Left colon (tissue), 2 donors: ENCODE data around the gene ARL9. TPM values are rescaled to one million over a fixed set of nuclear protein-coding genes. Genes with fewer than 3 reads are reported as not detected.

Experiments
- ATAC-seq: fragments of 200-7000 bp; cut with Tn5 transposase; one replicate; pipeline ENCODE4 v1.9.1; 2020; ENCODE audit warnings: mild to moderate bottlenecking, moderate library complexity
- DNase-seq, 2 donors: peaks; one replicate each; pipeline ENCODE4 v3.0.0-alpha.2; 2020
- intact Hi-C, 2 donors: fragments of 100-400 bp; cut with DNase I in 1 of 2; cut with micrococcal nuclease in 1 of 2; formaldehyde crosslinking; loops; one replicate each; pipeline versions ENCODE4 v1.11.2 to v1.14.0; 2022; cut with DNase I, micrococcal nuclease
- total RNA-seq, 2 donors: library from RNA; stranded (reverse); fragmentation: NEBNext Ultra II Directional; extraction: Animal tissue kit (Norgen Biotek cat#: 25700); gene quantifications; one replicate each; pipeline ENCODE4 v1.2.1, GENCODE V29; 2021
- donor health status: DM: no; HTN: no; CAD: no.
- donor health status: DM: yes; HTN: yes; CAD: no.

Gene ARL9
- total RNA-seq, 2 donors from 2014 or later: 0.15 TPM; not detected in 1

GRCh38 chr4:56530269-56531148 lies 24.9 kb downstream of the ARL9 start:
- peak; percentile 100 for ATAC-seq
- intact Hi-C loops: no loop called here

GRCh38 chr4:56531149-56531770 lies 25.7 kb downstream of the ARL9 start:
- intact Hi-C loops: no loop called here
- DNase-seq: no peak
- ATAC-seq: no peak

More at GRCh38 chr4:56530269-56531148, 24.9 kb downstream of the ARL9 start:
- peak; percentile 87 to 91 for DNase-seq

GRCh38 chr4:56531823-56532222 lies 26.2 kb downstream of the ARL9 start:
- DNase-seq: no peak
- ATAC-seq: no peak
- intact Hi-C loops: no loop called here

- intact Hi-C loops: no loop called here
- DNase-seq (no peak), ATAC-seq (no peak)
Measured at GRCh38 chr4:56532239-56532638, 26.6 kb downstream of the ARL9 start.

- ATAC-seq: no peak
- no peak for DNase-seq
Measured at GRCh38 chr4:56535915-56536314, 30.3 kb downstream of the ARL9 start.

GRCh38 chr4:56537147-56537546 lies 31.6 kb downstream of the ARL9 start:
- DNase-seq (no peak), ATAC-seq (no peak)
- intact Hi-C loops: no loop called here

More at GRCh38 chr4:56535915-56536314, 30.3 kb downstream of the ARL9 start:
- intact Hi-C loops: no loop called here

GRCh38 chr4:56540826-56541225 lies 35.2 kb downstream of the ARL9 start:
- intact Hi-C loops: loop anchor here in 1 of 2 donors (10.0 kb wide), 1 partner anchor 116 kb away; no protein-coding TSS in a partner anchor
- ATAC-seq: no peak
- no peak for DNase-seq

- DNase-seq (peak; percentile 62 to 88), ATAC-seq (peak; percentile 100)
- intact Hi-C loops: loop anchor here in 1 of 2 donors (10.0 kb wide), 1 partner anchor 120 kb away; no protein-coding TSS in a partner anchor
Measured at GRCh38 chr4:56544573-56545131, 39.1 kb downstream of the ARL9 start.

- ATAC-seq (no peak), DNase-seq (no peak)
- intact Hi-C loops: no loop called here
Measured at GRCh38 chr4:56550642-56551041, 45.1 kb downstream of the ARL9 start.

- intact Hi-C loops: no loop called here
- DNase-seq (no peak), ATAC-seq (no peak)
Measured at GRCh38 chr4:56551516-56551915, 45.9 kb downstream of the ARL9 start.

GRCh38 chr4:56552273-56552672 lies 46.7 kb downstream of the ARL9 start:
- ATAC-seq: no peak
- DNase-seq: no peak
- intact Hi-C loops: no loop called here

- DNase-seq (no peak), ATAC-seq (no peak)
- intact Hi-C loops: no loop called here
Measured at GRCh38 chr4:56570041-56570440, 64.5 kb downstream of the ARL9 start.

Other genes starting within 250 kb of the ARL9 start
- 1 to 10 TPM; 6.5 to 9.8 TPM for gene AASDH, start 118.3 kb upstream of the ARL9 start, total RNA-seq
- gene PPAT, start 70.2 kb upstream of the ARL9 start, total RNA-seq: 1 to 10 TPM; 5.9 to 6.6 TPM
- 10 to 100 TPM; 32.9 to 55.2 TPM for gene PAICS, start 69.5 kb upstream of the ARL9 start, total RNA-seq
- gene SRP72, start 38.2 kb upstream of the ARL9 start, total RNA-seq: 10 to 100 TPM; 61.6 to 62.7 TPM
- gene HOPX, start 175.5 kb downstream of the ARL9 start, total RNA-seq: 1 to 10 TPM in 1 of 2 donors, under 1 TPM in 1; 0.76 to 2.7 TPM